Left ventricle myocardium inferior (tissue), 1 donor: ENCODE measurements around the gene RBM4. TPM values are rescaled to one million over a fixed set of nuclear protein-coding genes. Genes with fewer than 3 reads are reported as not detected.

Experiments used
- DNase-seq: peaks from one replicate; pipeline ENCODE4 v3.0.0-alpha.2; 2020
- H3K27ac ChIP-seq: fragments of 200-600 bp; replicated peaks from 2 replicates; pipeline ENCODE4 v1.8.0; 2021
- H3K27me3 ChIP-seq: fragments of 200-600 bp; 2 replicates; pipeline ENCODE4 v1.8.0; 2021; ENCODE audit warnings: low read depth
- H3K36me3 ChIP-seq: fragments of 200-600 bp; 2 replicates; pipeline ENCODE4 v1.8.0; 2021
- H3K4me1 ChIP-seq: fragments of 200-600 bp; 2 replicates; pipeline ENCODE4 v1.8.0; 2021
- H3K4me3 ChIP-seq: fragments of 200-600 bp; 2 replicates; pipeline ENCODE4 v1.8.0; 2021; ENCODE audit warnings: mild to moderate bottlenecking, moderate library complexity
- H3K9me3 ChIP-seq: fragments of 200-600 bp; replicated peaks from 2 replicates; pipeline ENCODE4 v1.8.0; 2021
- intact Hi-C: fragments of 100-400 bp; cut with micrococcal nuclease; formaldehyde crosslinking; loops from one replicate; pipeline ENCODE4 v1.11.0; 2022
- total RNA-seq: library from RNA; stranded (reverse); fragmentation: NEBNext Ultra II Directional; extraction: Animal tissue kit (Norgen Biotek cat#: 25700); gene quantifications from one replicate; pipeline ENCODE4 v1.2.1, GENCODE V29; 2021
- TF ChIP-seq, protein P1 (sequence below): fragments of 200-600 bp; IDR thresholded peaks from 2 replicates; pipeline ENCODE4 v1.8.0; 2021; ENCODE audit warnings: antibody characterized with exemption, mild to moderate bottlenecking, borderline replicate concordance
- donor health status: DM: no; HTN: yes; CAD: no; lungs with severe emphysema.

Gene RBM4
- total RNA-seq, 1 donor from 2014 or later, result 57.1 TPM

DNA sequence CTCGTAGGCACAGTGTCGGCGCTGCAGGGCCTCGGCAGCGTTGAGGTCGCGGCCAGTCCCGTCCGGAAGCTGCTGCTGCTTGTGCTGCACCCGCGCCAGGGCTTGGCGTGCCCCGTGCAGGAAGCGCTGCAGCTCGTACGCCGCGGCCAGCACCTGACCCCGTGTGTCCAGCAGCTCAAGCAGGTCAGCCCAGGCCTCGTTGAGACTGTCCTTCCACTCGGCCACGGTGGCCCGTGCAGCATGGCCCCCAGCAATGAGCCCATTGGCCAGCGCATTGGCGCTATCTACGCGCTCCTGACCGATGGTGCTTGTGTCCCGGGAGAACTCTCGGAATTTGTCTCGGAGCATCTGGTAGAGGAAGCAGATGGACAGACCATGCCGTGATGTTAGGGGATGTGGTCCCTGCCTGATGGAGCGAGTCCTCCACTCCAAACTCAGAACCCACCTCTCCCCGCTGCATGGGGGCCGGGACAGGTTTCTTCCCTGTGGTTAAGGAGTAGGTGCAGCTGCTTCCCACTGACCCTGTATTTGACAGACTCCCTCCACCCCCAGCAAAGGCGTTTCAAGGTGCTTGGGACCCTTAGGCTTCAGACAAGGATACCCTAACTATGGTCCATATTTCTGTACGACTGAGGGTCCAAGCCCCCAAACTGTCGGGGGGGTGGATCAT is 52.9 kb downstream of the RBM4 start:
- no peaks in the 10 kb centered on the region for H3K27me3 ChIP-seq
- H3K4me1 ChIP-seq, result peaks cover 8% of the 10 kb centered on the region
- no peak overlapping the region for H3K27ac ChIP-seq
- intact Hi-C loops, result no loop called here
- no peaks in the 10 kb centered on the region for H3K9me3 ChIP-seq
- no peak for DNase-seq
- TF ChIP-seq, protein P1, sequence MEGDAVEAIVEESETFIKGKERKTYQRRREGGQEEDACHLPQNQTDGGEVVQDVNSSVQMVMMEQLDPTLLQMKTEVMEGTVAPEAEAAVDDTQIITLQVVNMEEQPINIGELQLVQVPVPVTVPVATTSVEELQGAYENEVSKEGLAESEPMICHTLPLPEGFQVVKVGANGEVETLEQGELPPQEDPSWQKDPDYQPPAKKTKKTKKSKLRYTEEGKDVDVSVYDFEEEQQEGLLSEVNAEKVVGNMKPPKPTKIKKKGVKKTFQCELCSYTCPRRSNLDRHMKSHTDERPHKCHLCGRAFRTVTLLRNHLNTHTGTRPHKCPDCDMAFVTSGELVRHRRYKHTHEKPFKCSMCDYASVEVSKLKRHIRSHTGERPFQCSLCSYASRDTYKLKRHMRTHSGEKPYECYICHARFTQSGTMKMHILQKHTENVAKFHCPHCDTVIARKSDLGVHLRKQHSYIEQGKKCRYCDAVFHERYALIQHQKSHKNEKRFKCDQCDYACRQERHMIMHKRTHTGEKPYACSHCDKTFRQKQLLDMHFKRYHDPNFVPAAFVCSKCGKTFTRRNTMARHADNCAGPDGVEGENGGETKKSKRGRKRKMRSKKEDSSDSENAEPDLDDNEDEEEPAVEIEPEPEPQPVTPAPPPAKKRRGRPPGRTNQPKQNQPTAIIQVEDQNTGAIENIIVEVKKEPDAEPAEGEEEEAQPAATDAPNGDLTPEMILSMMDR, result no peak
- no peak overlapping the region for H3K4me3 ChIP-seq
- no peaks in the 10 kb centered on the region for H3K36me3 ChIP-seq

DNA sequence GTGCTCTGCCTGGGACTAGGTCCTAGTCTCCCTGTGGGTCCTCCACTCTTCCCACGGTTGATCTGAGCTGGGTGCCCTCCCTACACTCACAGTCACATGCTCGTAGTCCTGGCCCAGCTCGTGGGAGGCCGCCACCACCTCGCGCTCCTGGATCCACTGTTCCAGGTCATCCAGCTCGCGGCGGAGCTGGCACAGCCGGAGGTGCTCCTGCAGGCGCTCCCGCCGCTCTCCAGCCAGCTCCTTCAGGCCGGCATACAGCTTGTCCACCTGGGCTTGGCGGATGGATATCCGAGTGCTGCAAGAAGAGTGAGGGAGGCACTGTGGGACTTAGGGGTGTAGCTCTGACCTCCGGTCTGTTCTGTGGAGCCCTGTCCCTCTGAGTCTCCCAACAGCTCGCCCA is 53.9 kb downstream of the RBM4 start:
- intact Hi-C loops, result no loop called here
- DNase-seq, result no peak
- Histone ChIP-seq H3K36me3 (no peaks in the 10 kb centered on the region), H3K4me3 (no peak overlapping the region), H3K4me1 (peaks cover 8% of the 10 kb centered on the region), H3K27ac (no peak overlapping the region), H3K9me3 (no peaks in the 10 kb centered on the region), H3K27me3 (no peaks in the 10 kb centered on the region)
- TF ChIP-seq, protein P1, result no peak

DNA sequence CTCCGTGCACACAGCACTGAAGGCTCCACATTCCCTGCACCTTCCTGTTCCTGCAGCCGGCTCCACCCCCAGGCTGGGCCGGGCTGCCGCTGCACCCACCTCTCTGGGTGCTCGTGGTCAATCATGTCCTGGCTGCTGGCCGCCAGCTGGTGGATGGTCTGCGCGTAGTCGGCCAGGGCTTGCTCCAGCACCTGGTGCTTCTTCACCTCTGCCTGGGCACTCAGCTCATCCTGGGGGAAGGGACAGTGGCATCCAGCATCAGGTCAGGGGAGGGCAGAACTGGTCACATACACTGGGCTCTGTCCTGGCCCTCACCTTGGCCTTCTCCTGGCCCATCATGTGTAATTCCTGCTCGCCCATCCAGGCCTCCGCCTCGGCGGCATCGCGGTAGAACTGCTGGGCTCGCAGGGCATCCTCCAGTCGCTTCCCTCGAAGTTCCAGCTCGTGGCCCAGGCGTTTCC is 54.4 kb downstream of the RBM4 start:
- Histone ChIP-seq H3K27me3 (no peaks in the 10 kb centered on the region), H3K4me3 (no peak overlapping the region), H3K9me3 (no peaks in the 10 kb centered on the region), H3K36me3 (no peaks in the 10 kb centered on the region), H3K27ac (no peak overlapping the region), H3K4me1 (peaks cover 8% of the 10 kb centered on the region)
- intact Hi-C loops, result no loop called here
- no peak for DNase-seq
- TF ChIP-seq, protein P1, result no peak

DNA sequence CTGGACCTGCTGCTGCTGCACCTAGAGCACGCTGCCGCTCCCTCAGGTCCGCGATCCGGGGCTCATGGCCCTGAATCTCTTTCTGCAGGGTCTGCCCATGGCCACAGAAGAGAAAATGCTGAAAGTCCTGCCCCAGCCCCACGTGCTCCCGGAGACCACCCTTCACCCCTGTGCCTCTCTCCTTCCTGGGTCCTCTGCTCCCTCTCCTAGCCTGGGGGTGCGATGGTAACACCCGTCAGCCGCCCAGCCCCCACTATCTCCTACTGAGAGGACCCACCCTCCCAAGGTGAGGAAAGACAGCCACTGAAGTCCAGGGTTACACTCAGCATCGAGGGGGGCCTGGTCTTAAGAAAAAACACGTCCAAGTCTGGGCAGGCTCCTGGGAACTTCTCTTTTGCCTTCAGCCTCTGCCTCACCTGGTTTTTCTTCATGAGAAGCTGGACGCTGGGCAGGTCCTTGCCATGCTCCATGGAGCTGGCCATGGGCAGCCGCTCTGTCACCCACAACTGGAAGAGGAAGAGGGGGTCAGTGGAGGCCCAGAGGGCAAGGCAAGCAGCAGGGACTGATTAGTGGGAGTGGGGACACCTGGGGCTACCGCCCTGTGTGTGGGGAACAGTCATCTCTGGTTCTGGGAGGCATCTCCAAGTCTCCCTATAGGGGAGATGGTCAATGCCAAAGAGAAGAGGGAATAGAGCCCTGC is 55.0 kb downstream of the RBM4 start:
- Histone ChIP-seq H3K4me3 (no peak overlapping the region), H3K36me3 (no peaks in the 10 kb centered on the region), H3K4me1 (peaks cover 8% of the 10 kb centered on the region), H3K27ac (no peak overlapping the region), H3K27me3 (no peaks in the 10 kb centered on the region), H3K9me3 (no peaks in the 10 kb centered on the region)
- DNase-seq, result no peak
- intact Hi-C loops, result loop anchor here (2.0 kb wide), 1 partner anchor 141 kb away; no protein-coding TSS in a partner anchor
- TF ChIP-seq, protein P1, result no peak

DNA sequence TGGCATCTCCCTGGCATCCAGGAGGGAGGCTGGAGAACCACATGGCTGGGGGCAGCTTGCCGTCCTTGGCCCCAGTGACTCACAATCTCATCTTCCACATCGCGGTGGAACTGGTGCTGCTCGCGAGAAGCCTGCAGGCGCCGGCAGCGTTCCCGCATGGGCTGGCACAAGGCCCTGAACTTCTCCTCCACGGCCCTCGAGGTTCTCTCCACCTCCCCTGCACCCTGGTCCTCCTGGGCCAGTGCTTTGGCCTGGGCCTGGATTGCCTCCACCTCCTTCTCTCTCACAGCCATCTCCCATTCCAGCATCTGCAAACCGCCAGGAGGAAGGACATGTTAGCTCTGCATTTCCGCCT is 55.5 kb downstream of the RBM4 start:
- intact Hi-C loops, result loop anchor here (2.0 kb wide), 1 partner anchor 141 kb away; no protein-coding TSS in a partner anchor
- TF ChIP-seq, protein P1, result no peak
- Histone ChIP-seq H3K9me3 (peaks cover 1% of the 10 kb centered on the region), H3K36me3 (no peaks in the 10 kb centered on the region), H3K4me1 (peaks cover 8% of the 10 kb centered on the region), H3K4me3 (no peak overlapping the region), H3K27me3 (no peaks in the 10 kb centered on the region), H3K27ac (no peak overlapping the region)
- DNase-seq, result no peak
